CD4-positive, alpha-beta T cell treated with Interleukin-6 for 4 hours (primary cell): ENCODE measurements around the gene CTNNA2.
"Not testable (repeated sequence)": the region's sequence is repeated elsewhere in the genome, so short reads cannot be mapped to it uniquely, and the experiment has no call there.

Source experiments
- DNase-seq: peaks from one replicate; pipeline ENCODE4 v3.0.0-alpha.2; 2020; ENCODE audit warnings: mixed read lengths

The CTNNA2 gene

DNA sequence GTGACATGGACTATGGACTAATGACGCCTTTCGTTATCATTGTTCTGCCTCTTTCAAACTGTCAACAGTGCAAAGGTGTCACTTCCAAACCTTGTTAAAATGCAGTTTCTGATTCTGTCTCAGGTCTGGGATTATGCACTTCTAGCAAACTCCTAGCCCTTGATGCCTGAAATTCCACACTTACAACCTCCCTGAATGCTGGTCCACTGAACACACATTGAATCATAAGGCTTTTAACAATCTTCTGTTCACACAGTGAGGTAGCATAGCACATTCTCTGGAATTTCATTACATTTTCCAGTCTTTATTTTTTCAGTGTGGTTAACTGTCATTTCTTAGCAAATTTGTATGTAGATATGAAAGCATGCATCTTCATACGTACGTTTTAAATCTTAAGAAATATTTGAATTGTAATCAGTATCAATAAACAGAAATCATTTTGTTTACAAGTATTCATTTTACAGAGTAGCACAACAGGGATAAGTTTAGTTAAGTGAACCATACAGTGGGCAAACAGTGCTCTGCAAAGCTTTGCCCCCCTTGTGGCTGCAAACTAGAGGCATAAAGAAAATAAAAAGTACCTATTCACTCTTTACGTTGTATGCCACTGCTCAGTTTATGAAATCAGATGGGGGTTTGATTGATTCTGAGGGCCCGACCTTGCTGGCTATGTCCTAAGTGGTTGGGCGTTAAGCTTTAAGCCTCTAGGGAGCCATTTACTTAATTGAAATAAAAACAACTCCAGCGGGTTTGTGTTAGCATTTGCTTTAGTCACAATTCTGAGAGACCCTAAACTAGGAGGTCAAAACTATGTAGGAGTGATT is 540.9 kb downstream of the CTNNA2 start:
- DNase-seq = no peak

DNA sequence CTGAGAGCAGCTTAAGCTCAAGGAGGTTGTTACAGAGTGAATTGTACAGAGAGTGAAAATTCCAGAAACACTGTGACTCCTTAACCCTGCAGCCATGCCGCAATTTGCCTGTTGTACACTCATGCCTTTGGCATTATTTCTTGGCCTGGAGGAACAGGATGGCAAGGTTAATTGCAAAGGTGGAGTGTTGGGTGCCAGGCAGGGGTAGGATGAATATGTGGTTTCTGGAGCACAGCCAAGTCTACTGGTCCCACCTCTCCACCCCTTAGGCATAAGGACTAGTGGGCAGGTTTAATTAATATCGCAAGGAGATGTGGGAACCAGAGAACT is 541.5 kb downstream of the CTNNA2 start:
- no peak for DNase-seq

DNA sequence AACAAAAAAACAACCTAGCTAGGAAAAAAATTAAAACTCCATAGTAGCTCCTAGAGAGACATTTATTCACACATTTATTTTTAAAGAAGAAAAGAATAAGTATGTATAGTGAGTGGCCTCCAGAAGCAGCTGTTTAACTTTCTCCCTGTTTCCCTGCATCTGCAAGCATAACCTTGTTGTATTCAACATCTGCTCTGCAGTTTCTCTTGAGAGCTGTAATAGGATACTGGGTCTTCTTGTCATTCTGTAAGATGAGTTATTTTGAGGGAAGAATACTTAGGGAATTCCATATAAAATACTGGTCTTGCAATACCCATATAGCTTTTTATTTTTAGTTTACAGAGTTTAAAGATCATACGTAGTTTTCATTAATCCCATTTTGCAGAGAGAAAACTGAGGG is 545.1 kb downstream of the CTNNA2 start:
- no peak for DNase-seq

DNA sequence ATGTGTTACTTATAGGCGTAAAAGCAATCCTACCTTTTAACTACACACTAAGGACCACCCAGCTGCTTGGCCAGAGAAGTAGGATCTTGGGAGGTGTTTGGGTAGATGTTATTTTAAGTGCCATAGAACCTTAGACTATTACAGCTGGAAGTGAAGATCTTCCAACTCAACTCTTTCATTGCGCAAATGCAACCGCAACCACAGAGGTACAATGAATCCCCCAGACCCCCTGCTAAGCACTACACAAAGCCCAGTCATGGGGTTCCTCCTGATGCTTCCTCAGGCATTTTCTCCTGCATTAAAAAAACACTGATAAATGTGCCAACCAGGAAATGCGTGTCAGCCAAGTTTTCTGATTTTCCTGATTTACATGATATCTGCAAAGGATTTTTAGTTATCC is 545.7 kb downstream of the CTNNA2 start:
- no peak for DNase-seq

DNA sequence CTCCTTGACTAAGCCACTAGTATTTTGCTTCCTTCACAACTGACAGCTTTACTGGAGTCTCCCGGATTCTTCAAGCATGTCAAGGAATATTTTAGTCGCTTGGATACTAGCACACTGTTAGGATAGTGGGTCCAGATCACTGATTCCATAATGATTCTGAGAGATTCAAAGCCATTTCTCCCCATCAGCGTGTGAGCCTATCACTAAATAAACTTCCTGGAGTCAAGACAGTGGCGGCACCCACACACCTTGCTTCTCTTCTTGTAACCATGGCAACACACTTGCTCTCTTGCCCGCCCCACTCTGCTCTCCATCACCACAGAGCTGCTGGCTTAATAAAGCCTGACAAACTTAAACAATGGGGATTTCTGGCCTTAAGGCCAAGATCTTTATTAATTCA is 546.6 kb downstream of the CTNNA2 start:
- DNase-seq = no peak

DNA sequence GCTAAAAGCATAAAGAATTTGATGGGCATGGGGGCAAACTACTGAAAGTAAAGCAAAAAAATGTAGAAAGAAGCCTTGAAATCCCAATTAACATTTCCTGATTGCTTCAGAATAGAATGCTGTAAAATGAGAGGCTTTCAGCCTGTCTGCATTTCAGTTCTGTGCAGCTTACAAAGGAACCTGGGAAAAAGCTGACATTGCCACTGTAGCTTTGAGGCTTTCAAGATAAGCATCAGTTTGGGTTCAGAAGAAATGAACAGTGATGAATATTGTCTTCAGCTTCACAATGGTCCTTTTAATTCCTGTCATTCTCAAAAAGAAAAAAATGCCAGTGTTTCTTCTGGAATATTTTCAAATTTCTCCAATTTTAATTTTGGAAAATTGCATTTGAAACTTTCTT is 549.0 kb downstream of the CTNNA2 start:
- no peak for DNase-seq

DNA sequence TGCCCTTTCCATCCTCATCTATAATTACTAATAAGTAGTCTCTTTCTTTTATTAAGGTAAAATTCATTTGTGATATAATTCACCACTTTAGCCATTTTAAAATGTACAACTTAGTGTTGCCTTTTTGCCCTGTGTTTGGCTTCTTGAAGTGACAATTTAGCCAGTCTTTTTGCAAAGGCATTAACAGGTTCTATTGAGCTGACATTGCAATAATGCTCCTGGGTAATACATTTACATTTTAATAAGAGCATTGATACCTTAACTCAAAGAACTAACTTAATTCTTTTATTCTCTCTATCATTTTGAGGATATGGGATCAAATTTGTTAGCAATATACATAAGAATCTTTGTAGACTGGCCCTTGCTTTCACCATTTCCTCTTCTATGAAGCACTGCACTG is 549.4 kb downstream of the CTNNA2 start:
- no peak for DNase-seq

DNA sequence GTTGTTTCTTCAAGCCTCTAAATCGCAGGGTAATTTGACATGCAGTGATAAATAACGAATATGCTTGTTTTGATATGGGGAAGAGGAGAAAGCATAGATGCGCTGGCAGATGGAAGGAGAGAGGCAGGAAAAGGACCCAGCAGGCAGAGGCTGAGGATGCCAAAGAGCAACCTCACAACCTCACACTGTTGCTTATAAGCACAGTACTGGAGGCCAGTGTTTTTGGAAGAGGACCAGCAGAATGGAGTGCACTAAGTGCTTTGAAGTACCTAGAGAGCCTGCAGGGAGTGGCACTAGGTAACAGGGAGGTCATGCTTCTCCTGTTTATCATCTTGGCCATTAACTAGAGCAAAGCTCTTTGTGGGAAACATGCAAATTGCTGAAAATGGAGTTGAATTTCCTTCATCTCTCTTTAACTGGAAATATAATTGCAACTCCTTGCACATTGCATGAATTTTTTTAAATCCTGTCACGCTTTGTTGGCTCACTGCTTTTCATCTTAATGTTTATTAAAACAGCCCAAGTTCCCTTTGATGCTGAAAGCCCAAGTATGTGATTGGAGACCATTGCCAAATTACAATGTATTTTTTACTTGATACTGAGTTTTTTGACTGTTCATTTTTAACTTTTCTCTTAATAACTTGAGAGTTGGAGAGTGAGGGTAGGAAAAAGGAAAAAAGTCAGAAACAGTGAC is 555.3 kb downstream of the CTNNA2 start:
- no peak for DNase-seq

DNA sequence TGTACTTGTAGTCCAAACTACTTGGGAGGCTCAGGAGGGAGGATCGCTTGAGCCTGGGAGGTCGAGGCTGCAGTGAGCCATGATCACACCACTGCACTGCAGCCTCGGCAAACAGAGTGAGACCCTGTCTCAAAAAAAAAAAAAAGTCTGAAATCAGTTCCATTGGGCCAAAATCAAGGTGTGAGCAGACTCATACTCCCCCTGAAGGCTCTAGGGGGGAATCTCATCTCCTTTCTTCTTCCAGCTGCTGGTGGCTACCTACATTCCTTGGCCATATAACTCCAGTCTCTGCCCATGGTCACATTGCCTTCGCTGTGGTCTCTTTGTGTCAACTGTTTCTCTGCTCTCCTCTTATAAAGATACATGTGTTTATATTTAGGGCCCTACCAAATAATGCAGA is 557.7 kb downstream of the CTNNA2 start:
- DNase-seq = no peak

DNA sequence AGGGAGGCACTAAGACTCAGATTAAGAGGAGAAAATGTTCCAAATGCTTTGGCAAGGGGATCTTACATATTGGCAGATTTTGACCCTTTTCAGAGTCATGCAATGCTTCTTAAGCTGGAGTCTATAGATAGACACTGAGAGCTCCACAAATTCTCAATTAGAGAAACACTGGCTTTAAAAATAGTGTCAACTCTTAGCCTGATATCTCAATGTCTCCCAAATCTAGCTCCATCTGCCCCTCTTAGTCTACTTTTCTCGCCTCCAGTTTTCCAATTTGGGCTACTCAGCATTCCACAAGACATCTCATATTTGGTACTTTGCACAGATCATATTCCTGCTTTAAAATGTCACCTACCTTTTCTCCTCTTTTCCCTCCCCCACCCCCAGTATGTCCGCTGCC is 559.1 kb downstream of the CTNNA2 start:
- no peak for DNase-seq

DNA sequence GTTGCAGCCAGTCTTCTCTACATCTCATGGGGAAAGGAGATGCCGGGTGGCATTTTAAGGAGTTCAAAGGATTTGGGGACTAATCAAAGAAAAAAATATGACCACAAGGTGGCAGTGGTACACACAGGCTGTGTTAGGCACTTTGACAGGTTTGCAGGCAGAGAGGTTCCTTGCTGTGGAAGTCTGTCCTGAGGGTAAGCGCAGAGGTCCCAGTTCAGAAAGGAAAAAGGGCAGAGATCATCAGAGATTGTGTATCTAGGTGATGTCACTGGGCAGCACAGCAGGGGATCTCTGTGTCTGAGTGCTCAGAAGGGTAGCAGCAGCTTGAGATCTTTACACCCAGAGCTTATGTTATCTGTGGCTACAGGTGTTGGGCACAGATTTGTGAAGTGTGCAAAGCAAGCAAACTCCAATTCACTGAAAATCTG is 560.3 kb downstream of the CTNNA2 start:
- DNase-seq = no peak

DNA sequence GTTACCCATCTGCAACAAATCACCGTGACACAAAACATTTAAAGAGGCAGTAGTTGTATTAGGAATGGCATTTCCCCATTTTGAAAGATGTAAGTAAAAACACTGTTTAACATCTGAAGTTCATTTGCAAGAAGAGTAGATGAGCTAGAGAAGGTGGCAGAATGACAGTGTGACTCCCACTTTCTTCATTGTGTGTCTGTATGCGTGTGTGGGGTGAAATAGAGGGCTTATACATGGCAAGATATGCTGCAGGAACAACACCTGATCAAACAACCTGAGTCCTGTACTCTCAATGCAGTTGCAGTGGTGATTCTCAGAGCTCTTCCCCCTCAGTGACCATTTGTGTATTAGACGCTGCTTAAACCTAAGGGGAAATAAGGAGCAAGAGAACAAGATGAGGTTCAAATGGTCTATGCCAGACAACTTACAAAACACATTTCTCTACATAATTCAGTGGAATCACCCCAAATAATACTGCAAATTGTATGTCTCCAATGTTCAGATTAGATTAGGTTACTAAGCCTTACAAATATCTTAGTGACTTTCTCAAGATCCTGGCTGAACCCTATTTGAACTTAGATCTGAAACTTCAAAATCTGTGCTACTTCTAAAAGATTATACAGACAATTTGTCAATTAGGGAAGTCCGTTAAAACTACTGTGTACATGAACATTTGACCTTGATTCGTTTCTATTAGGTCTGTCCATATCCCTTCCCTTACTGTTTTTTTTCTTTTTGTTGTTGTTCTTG is 561.6 kb downstream of the CTNNA2 start:
- no peak for DNase-seq

DNA sequence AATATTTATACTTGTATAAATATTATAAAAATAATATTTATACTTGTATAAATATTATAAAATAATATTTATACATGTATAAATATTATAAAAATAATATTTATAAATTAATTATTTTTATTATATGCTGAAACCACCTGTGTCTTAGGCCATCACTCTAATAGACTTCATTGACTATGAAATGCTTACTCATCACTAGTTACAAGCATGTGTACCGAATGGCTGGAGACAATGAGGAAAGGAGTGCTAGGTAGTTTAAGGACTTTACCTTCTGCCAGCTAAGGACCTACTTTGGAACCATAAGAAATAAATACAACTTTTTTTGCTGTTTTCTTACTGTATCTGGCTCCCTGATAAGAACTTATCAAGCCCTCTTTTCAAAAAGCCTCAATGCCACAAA is 562.9 kb downstream of the CTNNA2 start:
- DNase-seq = no peak

DNA sequence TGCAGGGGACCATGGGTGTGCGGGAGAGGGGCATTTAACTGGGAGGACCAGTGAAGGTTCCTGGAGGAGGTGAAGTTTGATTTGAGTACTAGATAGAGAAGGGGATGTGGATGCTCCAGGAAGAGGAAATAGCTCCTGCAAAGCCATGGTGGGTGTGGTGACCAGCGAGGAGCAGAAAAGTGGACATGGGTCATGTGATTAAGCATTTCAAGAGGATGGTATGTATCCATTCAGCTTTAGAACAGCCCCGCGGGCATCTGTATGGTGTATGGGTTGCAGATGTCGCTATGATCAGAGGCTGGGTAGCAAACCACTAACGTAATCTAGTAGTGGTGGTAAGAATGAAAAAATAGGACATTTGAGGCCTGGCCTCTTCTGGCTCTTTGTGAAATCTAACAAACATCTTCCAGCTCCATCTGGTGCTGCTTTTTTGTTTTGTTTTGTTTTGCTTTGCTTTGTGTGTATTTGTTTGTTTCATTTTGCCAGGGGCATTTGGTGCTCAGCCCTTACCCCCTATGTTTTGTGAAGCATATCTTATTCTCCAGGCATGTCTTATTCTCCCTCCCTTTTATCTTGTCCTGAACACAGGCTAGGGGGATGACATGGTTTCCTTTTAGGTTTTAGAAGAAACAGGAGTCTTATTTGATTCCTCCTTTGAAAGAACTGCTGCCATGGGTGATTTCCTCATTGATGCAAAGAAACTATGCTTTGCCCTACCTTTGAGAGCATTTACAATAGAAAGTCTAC is 565.6 kb downstream of the CTNNA2 start:
- no peak for DNase-seq

DNA sequence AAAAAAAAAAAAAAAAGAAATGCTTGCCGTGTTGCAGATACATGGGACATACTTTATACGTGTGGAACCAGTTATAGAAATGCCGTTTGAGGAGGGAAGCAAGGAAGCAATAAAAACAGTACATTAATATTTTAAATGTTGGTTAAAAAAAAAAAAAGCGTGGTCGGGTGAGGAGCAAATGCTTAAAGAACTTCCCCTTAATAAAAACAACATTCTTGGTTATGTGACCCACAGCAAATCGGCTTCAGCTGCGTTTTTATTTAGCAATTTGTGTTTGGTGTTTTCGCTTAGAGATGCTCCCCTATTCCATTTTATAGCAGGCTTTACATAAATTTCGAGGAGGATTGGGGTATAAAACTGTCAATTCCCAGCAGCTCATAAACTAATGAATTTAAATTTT is 568.1 kb downstream of the CTNNA2 start:
- no peak for DNase-seq

DNA sequence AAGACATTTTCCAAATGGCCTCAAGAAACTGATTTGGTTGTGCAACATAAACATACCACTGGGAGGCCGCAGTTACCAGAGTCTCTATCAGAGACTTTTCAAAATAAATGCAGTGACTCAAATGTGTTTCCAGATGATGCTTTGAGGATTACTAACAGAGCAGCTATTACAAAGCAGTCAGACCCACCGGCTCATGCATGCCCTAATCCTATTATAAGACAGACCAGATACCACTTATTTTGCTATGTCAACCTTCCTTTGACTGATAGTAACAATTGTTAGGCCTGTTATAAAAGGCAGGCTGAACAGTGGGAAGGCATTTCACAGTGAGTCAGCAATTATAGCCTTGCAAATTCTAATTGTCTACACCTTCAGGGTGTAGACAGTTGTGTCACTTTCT is 574.0 kb downstream of the CTNNA2 start:
- DNase-seq = no peak

DNA sequence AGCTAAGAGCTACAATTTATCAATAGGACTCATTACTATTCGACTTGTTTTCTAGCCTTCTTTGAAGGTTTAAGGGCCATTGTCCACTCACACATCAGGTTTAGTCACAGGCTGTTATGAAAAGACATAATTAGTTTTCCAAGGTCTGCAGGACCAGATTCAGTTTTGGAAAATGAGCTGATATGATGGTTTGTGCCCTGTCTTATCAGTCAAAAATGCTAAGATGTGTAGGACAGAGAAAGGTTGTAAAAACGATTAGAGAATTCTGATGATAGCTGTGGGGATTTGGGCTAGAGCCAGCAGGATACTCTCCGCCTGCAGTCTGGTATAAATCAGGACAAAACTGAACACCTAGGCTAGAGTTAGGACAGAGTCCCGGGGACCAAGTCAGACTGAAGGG is 578.4 kb downstream of the CTNNA2 start:
- DNase-seq = no peak

DNA sequence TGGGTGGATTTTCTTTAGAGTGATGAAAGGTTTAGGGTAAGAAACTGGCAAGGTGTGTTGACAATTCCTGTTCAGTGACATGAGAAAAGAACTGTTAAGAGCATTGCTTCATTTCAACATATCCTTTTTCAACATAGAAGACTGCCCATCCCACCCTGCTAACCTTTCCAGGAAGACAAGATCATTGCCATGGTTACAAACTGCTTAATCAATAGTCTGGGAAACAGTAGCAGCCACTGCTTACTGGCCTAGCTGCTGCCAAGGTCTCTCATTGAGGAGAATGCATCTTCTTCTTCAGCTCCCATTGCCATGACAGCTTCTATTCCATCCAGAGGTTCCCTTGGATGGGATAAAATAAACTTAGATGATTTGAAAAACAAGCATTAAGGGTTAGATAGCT is 579.6 kb downstream of the CTNNA2 start:
- DNase-seq = no peak

DNA sequence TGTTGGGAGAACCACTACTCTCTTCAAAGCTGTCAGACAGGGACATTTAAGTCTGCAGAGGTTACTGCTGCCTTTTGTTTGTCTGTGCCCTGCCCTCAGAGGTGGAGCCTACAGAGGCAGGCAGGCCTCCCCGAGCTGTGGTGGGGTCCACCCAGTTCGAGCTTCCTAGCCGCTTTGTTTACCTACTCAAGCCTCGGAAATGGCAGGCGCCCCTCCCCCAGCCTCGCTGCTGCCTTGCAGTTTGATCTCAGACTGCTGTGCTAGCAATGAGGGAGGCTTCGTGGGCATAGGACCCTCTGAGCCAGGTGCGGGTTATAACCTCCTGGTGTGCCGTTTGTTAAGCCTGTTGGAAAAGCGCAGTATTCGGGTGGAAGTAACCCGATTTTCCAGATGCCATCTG is 585.7 kb downstream of the CTNNA2 start:
- not testable (repeated sequence) for DNase-seq

DNA sequence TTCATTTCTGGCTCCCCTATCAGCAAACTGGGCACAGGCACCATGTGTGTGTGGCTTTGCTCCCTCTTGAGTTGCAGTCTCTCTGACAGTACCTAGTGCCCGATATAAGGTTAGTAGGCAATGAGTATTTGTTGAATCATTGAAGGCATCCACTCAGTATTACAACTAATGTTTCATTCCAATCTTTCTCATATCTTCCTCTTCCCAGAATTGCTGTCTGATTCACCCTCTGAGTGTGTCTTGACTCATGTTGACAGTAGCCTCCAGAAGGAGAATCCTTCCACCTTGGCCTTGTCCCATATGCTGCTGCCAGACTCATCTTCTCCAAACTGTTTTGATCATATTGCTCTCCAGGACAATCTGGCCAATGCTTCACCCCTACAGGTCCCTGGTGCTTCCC is 589.2 kb downstream of the CTNNA2 start:
- no peak for DNase-seq

DNA sequence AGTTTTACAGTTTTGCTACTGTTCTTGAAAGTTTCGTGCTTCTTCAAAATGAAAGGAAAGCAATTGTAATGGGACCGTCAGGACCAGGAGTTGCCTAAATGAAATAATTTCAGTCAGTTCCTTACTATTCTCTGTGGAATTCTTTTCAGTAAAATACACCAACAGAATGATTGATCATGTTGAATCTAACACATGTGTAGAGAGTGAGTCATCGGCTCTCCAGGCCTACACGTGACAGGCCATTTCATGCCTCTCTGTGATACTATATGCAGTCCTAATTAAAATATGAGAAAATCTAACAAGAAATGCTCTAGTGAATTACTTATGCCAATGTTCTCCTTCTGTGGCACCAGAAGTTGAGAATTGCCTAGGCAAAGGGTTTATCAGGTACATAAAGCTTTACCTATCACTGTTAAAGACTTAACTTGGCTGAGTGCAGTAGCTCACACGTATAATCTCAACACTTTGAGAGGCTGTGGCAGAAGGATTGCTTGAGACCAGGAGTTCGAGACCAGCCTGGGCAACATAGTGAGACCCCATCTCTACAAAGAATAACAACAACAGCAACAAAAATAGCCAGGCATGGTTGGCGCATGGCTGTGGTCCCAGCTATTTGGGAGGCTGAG is 592.3 kb downstream of the CTNNA2 start:
- DNase-seq = no peak

DNA sequence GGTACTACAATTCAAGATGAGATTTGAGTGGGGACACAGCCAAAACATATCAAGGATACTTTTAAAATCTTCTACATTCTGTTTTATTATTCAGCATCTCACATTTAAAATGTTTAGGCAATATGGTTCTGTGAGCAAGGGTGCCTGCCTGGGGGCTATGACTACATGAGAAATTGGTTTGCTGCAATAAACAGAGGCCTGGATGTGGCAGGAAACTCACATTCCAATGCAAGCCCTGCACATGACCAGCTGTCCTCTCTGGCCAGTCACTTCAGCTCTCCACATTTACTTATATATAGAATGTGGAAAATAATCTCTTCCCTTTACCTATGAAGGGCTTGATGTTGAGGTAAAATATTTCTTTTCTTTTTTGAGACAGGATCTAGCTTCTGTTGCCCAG is 598.3 kb downstream of the CTNNA2 start:
- no peak for DNase-seq

DNA sequence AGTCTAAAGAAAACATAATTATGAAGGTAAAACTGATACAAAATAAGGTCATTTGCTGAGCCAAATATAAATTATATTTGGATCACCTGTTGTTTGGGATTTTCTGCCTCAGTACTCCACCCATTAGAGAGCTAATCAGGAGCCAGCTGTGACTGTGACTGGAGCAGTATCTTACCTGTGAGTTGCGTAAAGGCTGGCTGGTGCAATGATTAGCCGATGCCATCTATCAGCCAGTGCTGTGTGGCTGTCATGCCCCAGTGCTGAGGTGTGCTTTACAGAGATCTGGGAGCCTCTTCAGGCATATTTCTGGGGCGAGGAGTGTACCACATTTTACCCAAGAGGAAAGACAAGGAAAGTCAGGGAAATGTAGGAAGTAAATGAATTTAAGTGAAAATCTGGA is 599.9 kb downstream of the CTNNA2 start:
- DNase-seq = no peak
